ENCODE measurements around the gene AJAP1.
A peak's percentile ranks its signal among the peaks of the same experiment; 100 is the strongest.

Gene AJAP1

DNA sequence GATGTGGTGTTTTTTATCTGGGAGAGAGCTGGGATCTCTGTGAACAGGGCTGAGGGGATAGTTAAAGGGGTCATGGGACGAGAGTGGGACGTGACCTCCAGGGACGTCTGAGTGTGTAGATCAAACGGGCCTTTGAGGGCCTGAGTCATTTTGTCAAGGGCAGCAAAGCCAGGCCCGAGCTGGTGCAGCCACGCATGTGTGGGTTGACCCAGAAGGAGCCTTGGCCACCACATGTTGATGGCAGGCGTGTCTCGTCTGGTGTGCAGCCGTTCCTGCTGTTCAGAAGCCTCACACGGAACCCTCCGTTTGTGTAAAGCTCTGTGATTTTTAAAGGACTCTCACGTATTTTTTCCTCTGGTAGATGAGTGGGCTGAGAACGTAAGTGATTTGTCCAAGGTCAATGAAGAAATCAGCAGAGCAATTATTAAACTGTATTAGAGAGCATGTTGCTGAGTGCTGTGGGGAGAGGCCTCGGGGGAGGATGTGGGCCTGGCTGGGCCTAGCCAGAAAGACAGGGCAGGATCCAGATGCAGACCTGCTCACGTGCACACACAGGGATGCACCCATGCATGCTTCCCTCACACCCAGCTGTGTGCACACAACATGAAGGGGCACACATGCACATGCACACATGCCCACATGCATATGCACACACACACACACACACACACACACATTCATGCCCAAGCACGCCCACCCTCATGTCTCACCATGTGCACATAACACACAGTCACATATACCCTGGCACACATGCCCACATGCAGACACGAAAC, 89.8 kb downstream of the AJAP1 start:
- DNase-seq = no peak

DNA sequence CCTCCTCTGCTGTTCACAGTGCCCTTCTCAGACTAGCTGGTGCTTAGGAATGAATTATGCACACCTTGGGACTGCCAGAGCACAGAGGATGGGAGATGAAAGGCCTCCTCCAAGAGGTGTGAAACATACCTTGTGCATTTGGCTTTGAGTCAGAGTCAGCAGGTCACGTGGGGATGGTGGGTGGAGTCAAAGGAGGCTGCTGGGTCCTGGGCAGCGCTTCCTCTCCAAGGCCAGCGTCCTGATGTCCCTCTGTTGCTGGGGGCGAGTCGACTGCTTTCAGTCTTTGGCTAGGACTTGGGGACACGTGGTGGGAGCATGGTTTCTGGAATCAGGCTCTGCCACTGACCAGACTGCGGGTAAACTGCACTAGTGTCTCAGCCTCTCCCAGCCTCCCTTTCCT, 91.2 kb downstream of the AJAP1 start:
- DNase-seq = no peak

DNA sequence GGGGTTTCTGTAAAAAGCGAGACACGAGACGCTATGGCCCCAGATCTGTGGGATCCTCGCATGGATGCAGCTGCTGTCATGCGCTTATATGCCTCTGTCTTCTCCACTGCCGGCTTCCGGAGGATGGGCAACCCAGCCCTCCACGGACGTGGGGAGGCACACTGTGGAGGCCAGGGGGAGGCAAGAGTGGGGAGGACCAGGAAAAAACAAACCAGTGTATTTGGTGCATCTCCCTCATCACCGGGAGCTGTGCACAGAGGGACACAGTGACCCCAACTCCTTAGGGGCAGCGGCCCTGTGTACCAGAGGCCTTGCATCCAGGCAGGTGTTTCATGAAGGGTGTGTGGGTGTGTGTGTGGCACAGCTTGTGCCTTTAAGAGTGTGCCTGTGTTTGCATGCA, 95.0 kb downstream of the AJAP1 start:
- DNase-seq = no peak

DNA sequence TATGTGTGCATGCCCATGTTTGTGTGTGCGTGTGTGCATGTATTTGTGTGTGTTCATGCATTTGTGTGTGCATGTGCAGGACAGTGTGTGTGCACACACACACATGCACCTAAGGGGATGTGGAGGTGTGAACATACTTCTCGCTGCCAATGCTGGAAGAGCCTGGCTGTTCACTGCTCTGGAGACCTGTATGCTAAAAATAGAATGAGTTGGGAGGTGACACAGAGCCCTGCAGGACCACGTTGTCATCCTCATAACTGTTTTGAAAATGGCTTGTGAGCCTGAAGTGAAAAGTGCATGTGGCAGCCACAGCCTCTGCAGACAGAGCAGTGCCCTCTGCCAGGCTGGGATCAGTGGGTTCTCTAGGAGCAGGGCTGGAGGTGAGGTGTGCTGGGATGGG, 95.8 kb downstream of the AJAP1 start:
- no peak for DNase-seq

DNA sequence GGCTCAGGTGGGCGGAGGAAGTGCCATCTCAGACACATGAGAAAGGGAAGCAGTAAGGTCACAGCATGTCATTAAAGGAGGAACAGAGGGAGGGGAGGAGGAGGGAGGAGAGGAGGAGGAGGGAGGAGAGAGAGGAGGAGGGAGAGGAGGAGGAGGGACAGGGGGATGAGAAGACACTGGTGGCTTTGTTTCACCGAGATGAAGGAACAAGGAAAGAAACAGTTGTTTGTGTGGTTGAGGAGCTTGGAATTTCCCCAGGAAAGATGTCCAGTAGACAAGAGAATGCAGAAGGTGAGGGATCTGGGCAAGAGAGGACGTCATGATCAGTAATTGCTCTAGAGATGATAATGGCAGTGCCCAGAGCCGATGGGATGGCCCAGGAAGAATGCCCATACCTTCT, 97.7 kb downstream of the AJAP1 start:
- no peak for DNase-seq

DNA sequence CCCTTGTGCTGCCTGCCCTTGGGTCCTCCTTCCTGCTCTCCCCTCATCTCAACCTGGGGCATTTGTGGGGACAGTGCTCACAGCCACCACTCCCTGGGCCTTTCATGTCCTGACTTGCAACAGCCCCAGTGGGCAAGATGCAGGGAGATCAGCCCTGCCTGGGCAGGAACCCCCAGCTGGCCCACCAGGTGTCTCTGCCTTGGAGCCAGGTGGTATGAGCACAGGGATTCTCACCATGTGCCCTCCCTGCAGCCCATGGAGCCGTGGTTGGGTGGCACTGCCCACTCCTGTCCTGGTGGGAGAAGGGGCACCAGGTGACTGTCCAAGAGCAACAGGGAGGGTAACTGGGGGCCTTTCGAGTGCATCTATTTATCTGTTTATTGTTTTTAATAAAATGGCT, 100.4 kb downstream of the AJAP1 start:
- DNase-seq = no peak

DNA sequence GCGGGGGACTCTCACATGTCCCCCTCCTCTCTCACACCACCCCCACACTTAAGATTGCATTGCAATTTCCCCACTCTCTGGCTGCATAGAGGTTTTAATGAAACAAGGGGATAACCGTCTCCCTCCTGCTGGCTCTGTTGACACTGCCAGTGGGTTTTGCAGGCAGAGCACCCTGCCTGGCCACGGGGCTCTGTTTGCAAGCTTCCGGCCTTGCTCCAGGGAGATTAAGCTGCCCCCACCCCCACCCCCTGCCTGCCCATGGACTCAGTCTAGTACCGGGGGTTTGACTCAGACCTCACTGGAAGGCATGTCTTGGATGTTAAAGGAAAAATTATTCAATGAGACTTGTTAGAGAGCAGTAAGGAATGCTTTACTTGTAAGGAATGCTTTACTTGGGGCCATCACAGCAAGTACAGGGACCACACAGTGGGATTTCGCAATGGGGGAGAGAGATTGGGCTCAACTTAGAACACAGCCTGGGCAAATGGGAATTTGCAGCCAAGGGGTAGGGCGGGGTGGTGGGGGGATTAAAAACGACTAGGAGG, 101.0 kb downstream of the AJAP1 start:
- DNase-seq = no peak

DNA sequence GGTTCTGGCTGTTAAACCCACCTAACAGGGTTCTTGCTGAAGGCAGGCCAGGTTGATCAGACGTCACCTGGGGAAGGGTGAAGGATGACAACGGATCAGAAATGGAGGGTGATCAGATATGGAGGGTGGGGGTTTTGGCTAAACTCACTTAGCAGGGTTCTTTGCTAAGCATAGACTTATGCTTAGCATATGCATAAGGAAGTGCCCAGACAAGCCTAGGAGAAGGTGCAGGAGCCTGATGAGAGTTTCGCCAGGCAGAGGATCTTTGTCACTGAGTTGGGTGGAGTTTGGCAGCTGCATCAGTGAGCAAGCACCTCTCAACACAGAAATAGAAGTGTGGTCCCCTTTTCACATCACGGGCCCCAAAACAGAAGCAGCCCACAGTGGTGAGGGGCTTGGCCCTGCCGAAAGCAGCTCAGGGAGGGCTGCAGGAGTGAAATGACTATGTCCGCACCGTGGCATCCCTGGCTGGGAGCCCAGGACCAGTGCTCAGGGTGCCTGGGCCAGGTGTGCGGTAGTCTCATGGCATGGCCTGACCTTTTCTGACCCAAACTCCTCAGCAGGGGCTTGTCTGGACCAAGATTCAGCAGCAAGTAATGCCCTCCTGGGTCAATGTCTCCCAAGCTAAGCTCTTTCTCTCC, 101.6 kb downstream of the AJAP1 start:
- DNase-seq = no peak

DNA sequence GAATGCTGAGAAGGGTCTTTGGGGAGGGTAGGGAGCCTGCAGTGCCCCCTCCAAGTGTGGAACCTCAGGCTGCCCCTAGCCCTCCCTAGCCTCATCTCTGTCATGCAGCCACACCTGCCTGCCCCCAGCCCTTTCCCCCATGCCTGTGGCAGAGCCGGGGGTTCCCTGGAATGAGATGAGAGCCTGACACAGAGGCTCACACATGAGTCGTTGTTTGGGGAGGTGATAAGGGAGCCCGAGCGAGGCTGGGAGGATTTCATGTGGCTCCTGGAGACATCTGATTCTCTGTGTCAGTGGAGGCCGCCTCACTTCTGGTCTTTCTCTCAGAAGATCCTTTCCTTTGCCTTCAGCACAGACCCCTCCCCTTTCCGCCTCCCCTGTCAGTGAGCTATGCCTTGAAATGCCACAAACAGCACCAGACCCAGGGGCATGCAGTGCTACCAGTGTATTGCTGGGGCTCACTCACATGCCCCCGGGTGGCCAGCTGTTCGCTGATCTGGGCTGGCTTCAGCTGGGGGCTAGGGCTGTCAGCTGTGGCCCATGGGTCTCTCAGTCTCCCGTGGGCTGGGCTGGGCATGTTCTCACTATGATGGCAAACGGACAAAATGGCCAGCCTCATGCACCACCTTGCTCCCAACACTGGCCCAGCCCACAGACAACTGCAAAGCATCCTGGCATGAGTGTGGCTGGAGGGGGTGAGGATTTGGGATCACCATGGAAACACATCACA, 102.6 kb downstream of the AJAP1 start:
- DNase-seq = no peak

DNA sequence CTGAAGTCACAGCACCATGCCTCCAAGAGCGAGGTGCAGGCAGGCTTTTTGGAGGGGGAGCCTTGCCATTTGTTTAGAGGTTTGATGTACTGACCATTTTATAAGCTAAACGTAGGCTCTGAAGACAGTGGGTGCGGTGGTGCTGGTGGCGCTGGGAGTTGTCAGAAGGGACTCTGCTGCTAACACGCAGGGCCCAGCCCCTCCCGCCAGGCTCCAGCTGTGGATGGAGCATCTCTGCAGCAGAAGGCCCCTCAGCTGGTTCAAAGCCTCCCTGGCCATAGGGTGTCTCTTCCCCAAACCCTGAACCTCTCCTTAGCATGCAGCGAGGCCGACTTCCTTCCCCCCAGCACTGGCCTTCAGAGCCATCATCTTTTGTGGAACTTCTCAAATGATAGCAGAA, 105.3 kb downstream of the AJAP1 start:
- no peak for DNase-seq

DNA sequence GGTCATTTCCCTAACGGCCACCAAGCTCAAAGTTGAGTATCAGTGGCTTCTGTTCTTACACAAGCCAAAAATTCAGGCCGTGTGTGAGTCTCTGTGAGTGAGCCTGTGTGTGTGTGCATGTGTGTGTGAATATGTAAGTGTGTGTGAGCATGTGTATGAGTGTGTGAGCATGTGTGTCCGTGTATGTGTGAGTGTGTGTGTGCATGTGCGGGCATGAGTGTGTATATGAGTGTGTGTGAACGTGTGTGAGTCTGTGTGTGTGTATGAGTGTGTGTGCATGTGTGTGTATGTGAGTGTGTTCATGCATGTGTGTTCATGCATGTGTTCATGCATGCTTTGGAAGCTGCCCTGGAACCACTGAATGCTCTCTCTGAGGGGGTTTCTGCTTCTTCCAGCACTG, 105.7 kb downstream of the AJAP1 start:
- no peak for DNase-seq

DNA sequence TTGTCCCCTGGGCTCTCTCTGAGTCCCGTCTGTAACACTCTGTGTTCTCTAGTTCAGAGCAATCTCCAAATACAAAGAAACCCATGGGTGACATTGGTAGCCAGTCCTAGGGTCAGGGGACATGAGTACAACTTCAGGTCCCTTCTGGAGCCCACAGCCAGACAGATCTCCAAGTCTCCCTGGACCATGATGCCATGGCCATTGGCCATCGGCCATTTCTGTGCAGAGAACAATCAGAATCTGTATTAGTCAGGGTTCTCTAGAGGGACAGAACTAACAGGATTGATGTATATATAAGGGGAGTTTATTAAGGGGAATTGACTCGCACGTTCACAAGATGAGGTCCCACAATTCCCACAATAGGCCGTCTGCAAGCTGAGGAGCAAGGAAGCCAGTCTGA, 106.9 kb downstream of the AJAP1 start:
- DNase-seq = no peak

DNA sequence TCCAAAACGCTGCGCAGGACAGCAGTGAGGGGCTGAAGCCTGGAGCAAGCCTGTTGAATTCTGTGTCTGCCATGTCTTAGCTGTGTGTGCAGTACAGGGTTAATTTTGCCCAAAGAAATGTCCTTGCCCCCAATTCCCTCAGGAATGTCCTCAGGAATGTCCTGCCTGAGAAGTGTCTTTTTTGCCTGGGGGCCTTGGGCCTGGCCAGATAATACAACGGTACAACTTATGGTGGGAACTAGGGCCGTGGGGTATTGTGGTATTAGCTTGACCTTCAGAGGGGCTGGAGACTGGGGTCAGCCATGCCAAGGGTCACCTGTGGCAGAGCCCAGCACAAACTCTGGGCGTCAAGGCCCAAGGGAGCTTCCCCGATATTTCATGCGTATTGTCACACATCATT, 107.7 kb downstream of the AJAP1 start:
- DNase-seq = no peak

DNA sequence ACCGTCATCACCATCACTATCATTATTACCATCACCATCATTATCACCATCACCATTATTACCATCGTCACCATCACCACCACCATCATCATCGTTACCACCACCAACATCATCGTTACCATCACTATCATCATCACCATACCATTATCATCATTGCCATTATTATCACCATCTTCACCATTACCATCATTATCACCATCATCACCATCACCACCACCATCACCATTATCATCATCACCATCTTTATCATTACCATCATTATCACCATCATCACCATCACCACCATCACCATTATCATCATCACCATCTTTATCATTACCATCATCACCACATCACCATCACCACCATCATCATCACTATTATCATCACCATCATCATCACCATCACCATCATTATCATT, 112.9 kb downstream of the AJAP1 start:
- DNase-seq = no peak

DNA sequence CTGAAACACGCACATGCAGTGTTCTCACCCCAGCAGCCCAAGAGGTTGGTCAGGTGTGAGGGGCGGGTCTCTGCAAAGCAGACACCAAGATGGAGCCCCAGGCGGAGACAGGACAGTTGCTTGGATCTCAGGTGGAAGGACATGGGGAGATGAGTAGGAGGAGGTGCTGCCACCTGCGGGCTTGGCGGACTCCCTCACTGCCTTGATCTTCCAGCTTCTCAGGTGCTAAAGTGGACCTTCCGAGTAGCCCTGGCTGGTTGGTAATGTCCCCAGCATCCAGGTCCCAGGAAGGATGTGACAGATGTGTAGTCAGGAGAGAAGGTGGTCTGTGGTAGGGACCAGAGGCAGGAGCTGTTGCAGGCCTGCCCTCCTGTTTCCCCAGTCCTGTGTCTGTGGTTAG, 114.1 kb downstream of the AJAP1 start:
- DNase-seq = peak; percentile 14

DNA sequence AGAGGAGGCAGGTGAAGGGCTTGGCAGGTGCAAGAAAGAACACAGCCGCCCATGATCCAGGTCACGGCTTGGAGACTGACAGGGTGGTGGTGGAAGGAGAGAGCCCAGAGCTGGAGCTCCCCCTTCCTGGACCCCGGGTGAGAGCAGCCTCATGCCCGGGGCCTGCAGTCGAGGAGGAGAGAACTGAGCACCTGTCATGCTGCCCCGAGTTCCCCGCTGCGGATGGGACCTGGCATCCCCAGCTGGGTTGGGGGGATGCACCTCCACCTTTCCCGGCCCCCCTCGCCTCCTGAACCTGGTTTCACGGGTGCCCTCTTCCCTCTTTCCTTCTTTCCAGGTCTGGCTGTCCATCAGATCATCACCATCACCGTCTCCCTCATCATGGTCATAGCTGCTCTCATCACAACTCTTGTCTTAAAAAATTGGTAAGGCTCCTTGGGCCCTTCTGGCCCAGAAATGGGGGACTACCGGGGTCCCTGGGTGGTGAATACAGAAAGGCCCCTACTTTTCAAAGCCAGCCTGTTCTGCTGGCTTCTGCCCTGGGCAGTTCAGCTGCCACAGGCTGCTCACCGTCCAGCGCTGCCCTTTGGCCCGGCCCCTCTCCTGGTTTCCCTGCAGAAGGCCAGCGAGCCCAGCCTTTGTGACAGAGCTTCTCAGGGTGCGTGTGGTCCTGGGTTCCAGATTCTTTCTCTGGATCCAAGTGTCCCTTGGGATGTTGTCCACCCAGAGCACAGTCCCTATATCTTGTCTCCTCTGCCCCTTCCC, 115.3 kb downstream of the AJAP1 start:
- no peak for DNase-seq

DNA sequence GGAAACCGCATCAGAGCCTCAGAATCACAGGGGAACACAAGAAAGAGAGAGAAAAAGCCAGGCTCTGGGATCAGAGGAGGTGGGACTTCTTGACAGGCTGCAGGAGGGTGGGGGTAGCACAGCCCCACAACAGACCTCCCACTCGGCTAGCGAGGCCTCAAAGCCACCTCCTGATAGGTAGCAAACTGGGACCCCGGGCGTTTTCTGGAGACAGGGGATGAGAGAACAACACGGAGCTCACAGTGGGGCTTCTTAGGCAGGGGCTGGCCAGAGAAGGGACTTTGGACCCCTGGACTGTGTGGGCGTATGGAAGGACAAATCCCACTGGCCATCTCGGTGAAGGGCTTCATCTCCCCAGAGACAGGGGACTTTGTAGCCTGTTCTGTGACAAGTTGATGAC, 116.3 kb downstream of the AJAP1 start:
- DNase-seq = no peak

DNA sequence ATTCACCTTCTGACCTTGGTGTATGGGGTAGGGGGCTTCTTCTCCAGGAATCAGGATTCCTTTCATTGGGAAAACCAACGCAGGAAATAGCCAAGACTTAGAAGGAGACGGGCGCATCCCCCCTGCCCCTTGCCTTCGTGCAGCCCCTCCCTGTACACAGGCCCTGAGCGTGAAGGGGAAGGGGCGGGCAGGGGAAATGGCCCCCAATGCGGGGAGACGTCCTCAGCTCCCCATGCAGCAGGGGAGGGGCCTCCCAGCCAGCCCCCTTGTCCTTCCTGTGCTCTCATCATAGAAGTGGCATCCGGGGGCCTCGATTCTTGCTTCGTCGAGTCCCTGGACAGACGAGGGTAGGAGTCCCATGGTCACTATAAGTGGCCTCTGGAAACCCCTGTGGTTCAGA, 116.9 kb downstream of the AJAP1 start:
- no peak for DNase-seq

DNA sequence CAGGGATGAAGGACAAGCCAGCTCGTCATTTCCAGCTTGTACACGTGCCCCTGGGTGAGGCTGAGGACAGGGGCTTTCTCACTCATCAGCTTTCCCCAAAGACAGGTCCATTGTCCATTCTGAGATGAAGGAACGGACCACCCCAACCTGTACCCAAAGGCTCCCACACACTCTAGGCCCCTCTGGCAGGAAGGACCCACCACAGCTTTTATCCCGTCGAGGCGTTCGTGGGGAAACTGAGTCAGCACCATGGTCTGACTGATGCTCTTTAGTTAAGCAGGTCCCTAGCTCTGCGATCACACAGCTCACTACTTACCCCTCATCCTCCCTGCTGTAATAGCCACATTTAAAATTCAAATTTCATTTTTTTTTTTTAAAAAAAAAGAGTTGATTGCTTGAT, 117.3 kb downstream of the AJAP1 start:
- DNase-seq = no peak

DNA sequence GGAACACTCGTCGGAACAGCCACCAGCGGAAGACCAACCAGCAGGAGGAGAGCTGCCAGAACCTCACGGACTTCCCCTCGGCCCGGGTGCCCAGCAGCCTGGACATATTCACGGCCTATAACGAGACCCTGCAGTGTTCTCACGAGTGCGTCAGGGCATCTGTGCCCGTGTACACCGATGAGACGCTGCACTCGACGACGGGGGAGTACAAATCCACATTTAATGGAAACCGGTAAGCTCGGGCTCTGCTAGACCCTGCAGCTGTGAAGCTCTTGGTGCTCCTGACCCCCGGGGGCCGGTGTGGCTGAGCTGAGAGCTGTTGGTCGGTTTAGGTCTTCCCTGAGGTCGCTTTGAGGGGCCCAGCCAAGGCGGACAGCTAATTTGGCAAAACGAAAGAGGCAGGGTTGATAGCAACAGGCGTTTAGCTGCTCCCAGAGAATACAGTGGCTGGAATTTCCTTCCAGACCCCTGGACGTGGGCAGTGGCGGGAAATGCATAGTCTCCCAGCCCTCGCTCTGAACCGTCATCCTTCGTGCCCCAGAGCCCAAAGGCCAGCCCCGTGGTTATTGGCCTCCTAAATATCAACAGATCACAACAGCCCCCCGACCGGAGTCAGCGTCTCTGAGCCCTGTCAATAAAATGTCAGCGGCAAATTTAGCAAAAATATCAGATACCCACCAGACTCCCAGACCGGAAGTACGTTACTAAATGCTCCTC, 118.0 kb downstream of the AJAP1 start:
- DNase-seq = no peak

DNA sequence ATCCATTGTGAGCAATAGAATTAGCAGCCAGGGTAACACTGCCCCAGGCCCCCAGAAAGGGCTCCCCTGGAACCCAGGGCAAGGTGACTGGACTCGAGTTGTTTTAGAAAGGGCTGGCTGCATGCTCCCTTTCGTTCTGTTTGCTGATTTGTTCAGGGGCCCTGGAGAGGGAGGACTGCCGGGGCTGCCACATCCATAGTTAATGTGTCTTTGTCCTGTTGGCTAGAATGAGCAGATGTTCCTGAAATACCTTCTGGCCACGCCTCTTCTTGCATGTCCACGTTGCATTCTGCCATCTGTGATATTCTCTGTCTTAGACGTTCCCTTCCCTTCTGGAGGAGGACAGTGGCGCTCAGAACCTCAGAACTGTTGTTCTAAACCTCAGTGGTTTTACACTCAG, 118.8 kb downstream of the AJAP1 start:
- DNase-seq = no peak

DNA sequence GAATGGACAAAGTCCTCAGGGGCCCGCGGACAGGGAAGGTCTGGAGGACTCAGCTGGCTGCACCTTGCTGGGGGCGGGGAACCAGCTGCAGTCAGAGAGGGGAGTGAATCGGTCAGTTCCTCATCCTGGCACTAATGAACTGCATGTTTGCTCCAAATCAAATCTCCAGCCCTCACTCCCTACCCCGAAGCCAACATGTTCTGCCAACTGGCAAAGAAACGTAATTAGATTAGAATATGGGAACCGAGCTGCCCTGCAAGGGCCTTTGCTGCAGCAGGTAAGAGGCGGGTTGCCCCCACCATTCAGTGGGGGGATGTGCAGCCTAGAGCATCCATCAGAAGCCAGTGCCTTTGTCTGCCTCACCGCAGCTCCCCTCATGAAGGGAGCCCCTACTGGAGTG, 121.1 kb downstream of the AJAP1 start:
- no peak for DNase-seq

DNA sequence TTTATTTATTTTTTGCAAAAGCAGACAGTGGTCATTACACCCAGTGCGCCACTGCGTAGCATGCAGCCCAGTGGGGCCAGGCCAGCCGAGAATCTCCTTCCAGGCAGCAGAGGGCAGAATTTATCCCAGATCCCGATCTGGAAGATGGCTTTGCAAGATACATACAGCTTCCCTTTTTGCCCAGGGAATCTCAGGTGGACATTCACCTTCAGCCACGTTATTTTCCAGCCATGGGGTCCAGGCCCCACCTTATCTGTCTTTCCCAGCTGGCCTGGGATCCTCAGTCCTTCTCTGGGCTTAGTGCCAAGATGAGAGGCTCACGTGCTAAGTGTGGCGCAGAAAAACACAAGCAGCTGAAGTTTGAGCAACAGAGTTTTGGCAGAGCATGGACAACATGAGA, 123.6 kb downstream of the AJAP1 start:
- DNase-seq = peak; percentile 25

Data from NCI-H1105 (cell line).